GM19193 (cell line): ENCODE data around the gene SERPINE1.

Source experiments
- POLR2A ChIP-seq: IDR thresholded peaks from 4 replicates; pipeline ENCODE4 v1.6.1; 2011; ENCODE audit not compliant: insufficient read depth, insufficient read length; ENCODE audit errors: extremely low read depth

The SERPINE1 gene

DNA sequence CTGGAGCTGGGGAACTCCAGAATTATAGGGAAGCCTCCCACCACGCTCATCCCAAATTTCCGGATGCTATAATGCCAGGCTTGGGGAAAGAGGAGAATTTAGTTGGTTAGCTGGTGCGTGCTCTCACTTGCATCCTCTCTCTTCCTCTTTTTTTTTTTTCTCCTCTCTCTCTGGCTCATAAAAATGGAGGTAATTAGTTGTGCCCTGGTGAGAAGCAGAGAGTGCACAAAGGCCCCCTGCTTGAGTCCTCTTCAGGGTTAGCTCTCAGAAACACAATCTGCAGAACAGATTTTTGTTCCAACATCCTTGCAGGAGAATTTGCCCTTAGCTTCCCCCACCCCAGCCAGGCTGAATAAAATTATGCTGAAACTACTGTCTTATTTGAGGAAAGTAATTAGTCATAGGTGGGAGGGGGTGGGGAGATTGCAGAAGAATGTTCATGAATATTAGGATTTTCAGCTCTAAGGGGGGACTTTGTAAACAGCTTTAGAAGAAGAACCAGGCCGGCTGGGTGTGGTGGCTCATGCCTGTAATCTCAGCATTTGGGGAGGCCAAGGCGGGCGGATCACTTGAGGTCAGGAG is 7.6 kb downstream of the SERPINE1 start:
- TF ChIP-seq POLR2A, result no peak

DNA sequence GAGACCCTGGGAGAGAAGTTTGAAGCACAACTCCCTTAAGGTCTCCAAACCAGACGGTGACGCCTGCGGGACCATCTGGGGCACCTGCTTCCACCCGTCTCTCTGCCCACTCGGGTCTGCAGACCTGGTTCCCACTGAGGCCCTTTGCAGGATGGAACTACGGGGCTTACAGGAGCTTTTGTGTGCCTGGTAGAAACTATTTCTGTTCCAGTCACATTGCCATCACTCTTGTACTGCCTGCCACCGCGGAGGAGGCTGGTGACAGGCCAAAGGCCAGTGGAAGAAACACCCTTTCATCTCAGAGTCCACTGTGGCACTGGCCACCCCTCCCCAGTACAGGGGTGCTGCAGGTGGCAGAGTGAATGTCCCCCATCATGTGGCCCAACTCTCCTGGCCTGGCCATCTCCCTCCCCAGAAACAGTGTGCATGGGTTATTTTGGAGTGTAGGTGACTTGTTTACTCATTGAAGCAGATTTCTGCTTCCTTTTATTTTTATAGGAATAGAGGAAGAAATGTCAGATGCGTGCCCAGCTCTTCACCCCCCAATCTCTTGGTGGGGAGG is 10.8 kb downstream of the SERPINE1 start:
- TF ChIP-seq POLR2A, result no peak

DNA sequence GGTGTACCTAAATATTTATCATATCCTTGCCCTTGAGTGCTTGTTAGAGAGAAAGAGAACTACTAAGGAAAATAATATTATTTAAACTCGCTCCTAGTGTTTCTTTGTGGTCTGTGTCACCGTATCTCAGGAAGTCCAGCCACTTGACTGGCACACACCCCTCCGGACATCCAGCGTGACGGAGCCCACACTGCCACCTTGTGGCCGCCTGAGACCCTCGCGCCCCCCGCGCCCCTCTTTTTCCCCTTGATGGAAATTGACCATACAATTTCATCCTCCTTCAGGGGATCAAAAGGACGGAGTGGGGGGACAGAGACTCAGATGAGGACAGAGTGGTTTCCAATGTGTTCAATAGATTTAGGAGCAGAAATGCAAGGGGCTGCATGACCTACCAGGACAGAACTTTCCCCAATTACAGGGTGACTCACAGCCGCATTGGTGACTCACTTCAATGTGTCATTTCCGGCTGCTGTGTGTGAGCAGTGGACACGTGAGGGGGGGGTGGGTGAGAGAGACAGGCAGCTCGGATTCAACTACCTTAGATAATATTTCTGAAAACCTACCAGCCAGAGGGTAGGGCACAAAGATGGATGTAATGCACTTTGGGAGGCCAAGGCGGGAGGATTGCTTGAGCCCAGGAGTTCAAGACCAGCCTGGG is 11.4 kb downstream of the SERPINE1 start:
- TF ChIP-seq POLR2A, result peak; percentile 41

DNA sequence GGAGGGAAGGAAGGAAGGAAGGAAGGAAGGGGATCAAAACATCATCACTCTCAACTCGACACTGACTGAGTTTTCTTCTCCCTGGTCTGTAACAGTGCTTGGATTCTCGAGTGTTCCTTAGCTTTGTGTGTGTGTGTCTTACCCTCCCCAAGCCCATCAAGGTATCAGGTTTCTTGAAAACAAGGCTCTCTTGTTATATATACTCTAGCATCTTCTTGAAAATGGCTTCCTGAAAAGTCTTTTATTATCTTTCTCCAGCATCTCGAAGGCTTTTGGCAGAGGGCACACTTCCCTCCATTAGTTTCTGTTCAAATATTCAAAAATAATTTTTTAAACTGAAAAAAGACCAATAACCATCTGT is 13.4 kb downstream of the SERPINE1 start:
- no peak for TF ChIP-seq POLR2A

DNA sequence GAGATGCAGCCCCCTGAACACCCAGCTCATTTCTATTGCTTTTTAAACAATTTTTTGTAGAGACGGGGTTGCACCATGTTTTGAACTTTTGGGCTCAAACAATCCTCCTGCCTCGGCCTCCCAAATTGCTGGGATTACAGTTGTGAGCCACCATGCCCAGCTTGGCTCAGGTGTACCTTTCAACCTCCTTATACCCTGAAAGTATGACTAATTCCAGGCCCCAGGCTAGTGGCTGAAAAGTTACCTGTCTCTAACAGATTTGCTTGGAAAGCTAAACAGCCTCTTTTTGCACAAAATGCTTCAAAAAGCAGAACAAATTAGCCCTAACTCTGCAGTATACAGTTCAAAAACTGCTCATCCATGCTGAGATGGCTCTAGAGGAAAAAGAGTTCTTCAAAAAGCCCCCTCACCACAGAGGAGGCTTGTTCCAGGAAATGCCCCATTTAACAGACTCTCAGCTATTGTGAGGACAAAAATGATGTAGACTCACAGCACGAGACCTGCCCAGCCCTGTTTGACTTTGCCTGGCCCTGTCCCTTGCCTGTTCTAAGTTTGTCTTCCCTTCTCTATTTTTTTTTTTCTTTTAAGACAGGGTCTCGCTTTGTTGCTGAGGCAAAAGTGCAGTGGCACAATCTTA is 14.0 kb downstream of the SERPINE1 start:
- no peak for TF ChIP-seq POLR2A

DNA sequence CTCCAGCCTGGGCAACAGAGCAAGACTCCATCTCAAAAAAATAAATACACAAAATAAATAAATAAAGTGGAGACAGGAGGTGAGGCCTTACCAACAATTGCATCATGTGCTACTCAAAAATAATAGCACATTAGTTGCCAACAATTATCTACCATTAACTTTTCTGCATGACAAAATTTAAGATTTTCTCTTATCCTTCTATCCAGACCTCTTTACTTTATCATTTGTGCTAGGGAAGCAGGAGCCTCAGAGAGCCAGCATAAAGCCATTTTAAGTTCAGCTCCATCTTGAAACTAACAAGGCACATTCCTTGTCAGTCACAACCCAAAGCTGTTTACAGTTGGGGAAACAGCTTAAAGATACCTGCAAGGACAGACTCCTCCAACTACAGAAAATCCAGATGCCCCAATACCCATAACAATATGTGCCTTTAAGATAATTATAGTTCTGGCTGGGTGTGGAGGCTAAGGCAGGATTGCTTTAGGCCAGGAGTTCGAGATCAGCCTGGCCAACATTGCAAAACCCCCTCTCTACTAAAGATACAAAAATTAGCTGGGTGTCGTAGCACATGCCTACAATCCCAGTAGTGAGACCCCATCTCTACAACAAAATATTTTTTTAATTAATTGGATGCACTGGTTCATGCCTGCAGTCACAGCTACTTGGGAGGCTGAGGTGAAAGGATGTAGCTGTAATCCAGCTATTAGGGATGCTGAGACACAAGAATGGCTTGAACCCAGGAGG is 25.2 kb downstream of the SERPINE1 start:
- TF ChIP-seq POLR2A, result no peak

DNA sequence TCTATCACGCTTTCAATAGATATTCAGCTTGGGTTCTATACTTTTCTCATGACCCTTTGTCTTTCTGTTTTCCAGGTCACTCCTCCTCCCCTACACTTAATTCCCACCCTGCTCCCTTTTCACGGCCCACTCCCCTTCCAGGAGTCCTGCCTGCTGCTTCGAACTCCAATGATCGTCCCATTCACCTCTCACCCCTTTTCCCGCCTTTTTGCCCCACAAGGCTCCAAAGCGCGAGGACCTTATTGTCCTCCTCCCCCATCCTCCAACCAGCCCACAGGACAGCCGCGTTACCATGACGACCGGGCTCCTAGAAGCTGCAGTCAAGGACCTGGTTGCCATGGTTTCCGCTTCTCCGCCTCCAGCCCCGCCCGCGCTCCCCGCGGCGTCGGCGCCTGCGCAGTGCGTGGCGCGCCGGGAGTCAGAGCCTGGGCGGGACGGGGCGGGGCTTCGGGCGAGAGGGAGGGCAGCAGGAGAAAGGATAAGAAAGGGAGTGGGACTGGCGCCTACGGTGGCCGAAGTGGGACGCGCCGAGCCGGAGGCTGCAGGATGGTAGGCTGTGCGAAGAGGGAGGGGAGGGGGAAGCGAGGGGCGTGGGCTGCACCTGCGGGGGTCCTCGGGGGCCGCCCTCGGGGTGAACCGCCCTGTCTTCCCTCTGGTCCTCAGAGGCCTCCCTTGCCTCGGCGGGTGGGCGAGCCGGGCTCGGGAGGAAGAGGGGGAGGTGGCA is 27.2 kb downstream of the SERPINE1 start, which contains the start of gene AP1S1:
AP1S1 (plus strand) TSS at position 508 of the 724 bp plus-strand sequence; CDS start at position 547, 39 bp downstream.
- no peak for TF ChIP-seq POLR2A

DNA sequence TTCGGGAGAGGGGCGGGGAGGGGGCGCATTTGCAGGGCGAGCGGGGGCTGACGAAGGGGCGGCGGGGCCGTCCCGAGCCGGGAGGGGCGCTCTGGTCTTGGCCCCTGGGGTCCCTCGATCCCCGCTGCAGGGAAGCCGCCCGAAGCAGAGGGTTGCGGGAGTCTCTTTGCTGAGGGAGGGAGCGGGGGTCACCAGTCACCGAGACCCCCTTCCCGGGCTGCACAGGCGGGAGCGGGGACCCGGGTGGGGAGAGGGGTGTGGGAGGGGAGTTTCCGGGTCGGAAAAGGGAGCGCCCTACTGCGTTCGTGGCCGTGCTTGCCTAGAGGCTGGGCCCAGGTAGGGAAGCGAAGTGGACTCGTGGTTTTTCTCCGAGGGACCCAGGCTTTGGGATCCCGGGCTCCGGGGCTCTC is 27.8 kb downstream of the SERPINE1 start:
- no peak for TF ChIP-seq POLR2A

DNA sequence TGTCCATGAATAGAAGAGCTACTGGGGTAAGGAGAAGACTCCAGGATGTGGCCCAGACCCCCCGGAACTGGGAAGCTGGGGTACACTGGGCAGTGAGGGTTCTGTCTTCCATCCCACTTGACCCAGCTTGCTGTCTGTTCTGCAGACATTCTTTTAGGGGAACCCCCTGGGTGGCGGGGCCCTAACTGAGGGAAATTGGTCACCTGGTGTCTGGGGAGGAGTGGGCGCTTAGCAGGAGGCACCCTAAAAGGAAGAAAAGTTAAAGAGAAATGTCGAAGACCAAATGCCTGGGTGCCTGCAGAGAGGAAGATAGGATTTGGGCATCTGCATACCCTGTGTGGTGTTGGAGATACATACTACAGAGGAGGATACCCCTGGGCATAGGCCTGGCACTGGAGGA is 28.4 kb downstream of the SERPINE1 start:
- no peak for TF ChIP-seq POLR2A

DNA sequence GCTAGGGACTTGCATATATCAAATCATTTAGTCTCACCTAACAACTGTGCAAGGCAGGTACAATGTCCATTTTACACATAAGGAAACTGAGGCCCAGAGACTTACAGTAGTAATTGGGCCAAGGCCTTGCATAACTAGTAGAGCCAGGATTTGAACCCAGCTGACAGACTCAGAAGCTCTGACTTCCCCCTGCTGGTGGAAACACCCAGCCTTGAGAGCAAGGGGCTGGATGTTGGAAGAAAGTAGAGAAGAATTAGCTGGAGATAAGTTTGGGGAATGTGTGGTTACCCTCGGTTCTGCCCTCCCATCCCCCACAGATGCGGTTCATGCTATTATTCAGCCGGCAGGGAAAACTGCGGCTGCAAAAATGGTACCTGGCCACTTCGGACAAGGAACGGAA is 29.4 kb downstream of the SERPINE1 start:
- TF ChIP-seq POLR2A, result no peak

DNA sequence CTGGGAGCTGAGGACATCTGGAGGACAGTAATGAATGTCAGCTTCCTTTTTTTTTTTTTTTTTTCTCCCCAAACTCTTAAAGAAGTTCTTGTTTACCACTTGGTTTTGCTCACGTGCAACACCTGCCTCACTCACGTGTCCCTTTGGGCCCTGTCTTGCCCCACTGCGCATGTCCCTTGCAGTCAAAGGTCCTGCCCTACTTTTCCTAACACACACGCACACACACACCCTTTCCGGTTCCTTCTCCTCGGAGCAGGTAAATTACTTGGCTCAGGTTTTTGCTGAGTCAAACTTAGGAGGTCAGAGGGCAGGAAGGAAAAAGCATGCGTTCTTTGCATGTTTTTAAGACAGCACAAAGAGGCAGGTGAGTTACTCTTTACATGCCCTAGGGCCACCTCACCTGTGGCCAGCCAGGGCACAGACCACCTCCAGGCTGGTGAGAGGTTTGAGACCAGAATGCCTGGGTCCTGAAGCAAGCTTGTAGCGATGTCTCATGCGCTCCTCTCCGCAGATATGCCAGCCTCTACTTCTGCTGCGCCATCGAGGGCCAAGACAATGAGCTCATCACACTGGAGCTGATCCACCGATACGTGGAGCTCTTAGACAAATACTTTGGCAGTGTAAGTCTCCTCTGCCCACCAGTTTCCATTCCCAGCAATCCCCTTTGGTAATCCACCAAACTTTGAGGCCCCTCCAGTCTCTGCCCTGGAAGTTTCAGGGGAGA is 30.1 kb downstream of the SERPINE1 start:
- no peak for TF ChIP-seq POLR2A

DNA sequence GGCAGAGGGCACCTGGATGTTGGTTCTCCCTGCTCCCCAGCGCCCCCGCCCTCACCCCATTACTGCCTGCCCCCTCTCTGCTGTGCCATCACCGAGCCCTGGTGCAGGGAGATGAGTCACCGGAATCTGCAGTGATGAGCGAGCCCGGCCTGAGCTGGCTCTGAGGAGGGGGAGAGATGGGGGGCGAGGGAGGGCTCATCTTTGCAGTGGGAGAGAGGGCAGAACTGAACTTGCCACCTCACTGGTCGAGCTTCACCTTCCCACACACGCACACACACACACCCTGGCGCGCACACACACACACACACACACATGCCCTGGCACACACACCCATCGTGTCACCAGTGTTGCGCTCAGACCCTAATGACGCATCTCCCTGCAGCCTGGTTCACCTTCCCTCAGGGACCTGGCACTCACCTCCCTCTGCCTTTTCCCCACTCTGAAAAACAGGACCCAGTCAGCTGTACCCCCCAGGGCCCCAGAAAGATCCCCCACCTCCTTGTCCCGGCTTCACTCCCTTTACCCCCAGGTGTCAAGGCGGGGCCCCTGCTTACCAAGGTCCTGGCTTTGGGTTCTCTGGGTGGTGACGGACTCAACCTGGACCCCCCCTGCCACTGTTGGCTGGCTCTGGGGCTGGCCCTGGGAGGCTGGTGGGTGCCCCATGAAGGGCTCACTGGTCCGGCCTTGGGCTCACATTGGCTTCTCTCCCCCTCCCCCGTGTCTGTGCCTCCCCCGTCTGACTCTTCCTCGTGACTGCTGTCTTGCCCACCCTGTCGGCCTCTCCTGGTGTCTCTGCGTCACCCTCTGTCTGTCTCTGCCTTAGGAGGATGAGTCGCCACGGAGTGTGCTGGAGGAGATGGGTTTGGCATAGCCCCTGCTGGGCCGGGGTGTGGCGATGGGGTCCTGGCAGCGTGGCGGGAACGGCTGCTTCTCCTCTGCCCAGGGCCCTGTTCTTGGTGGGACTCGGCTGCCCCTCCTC is 33.1 kb downstream of the SERPINE1 start:
- no peak for TF ChIP-seq POLR2A

DNA sequence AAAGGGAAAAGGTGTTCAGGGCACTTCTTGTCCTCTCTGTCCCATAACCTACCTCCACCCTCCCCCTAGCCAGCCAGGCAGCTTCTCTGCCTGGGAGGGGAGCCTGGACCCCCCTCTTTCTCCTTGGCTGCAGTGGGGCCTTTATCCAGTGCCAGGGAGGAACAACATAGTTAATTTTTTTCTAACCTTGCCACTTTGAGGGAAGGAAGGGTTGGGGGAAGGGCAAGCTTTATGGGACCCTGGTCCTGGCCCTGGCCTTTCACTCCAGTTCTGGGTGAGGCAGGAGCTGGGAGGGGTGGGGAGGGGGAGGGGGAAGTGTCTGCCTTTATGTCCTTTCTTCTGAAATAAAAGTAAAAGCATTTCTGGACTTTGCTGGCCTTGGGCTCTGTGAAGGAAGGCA is 34.0 kb downstream of the SERPINE1 start:
- TF ChIP-seq POLR2A, result no peak

DNA sequence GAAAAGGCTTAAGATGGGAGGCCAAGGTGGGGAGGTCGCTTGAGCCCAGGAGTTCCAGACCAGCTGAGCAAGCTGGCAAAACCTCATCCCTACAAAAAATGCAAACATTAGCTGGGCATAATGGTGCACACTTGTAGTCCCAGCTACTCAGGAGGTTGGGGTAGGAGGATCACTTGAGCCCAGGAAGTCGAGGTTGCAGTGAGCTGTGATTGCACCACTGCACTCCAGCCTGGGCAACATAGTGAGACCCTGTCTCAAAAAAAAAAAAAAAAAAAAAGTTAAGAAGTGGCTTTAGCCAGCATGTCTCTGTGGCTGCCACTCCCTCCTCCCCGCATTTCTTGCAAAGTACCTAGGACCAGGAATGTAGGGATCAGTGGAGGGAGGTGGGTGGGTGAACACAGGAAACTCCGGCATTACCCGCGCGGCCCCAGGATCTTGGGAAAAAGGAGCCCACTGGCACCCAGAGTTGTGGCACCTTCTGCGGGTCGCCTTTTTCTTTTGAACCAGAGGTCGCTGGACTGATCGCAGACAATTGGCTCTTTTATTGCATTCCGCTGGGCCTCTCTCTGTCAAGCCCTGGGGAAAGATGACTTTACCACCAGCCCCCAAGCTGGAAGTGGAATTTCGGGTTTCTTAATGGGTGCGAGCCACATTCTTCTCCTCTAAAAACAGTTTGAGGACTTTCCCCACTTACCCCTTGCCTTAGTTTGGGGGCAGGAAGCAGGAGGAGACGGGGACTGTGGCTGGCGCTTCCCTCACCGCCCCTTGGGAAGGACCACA is 35.0 kb downstream of the SERPINE1 start:
- TF ChIP-seq POLR2A, result no peak
